HepG2 (cell line): ENCODE measurements around the gene PIGV. TPM values are rescaled to one million over a fixed set of nuclear protein-coding genes. Genes with fewer than 3 reads are reported as not detected.
A peak's percentile ranks its signal among the peaks of the same experiment; 100 is the strongest.

ENCODE experiments used
- DRAP1 ChIP-seq: IDR thresholded peaks from 2 replicates; pipeline ENCODE4 v1.6.1; 2016; ENCODE audit warnings: missing genetic modification reagents, missing compliant biosample characterization
- IKZF1 ChIP-seq: fragments of 450-650 bp; IDR thresholded peaks from 2 replicates; pipeline ENCODE4 v1.7.1; 2016
- MEIS2 ChIP-seq: sonication (generic); formaldehyde crosslinking; IDR thresholded peaks from 2 replicates; pipeline ENCODE4 v1.9.0; 2021; ENCODE audit warnings: mild to moderate bottlenecking, missing genetic modification reagents
- NR0B2 ChIP-seq: sonication (generic); formaldehyde crosslinking; IDR thresholded peaks from 2 replicates; pipeline ENCODE4 v1.4.0; 2020; ENCODE audit warnings: mild to moderate bottlenecking, missing genetic modification reagents
- SRSF4 ChIP-seq: fragments of 200-400 bp; formaldehyde crosslinking; IDR thresholded peaks from one replicate; pipeline ENCODE4 v1.6.1; 2018; ENCODE audit warnings: mild to moderate bottlenecking, low read depth, low read length, moderate library complexity; ENCODE audit not compliant: poor library complexity, severe bottlenecking
- STAG1 ChIP-seq: sonication (generic); formaldehyde crosslinking; IDR thresholded peaks from 2 replicates; pipeline ENCODE4 v1.4.0; 2020; ENCODE audit warnings: missing genetic modification reagents
- TBX2 ChIP-seq: sonication (generic); formaldehyde crosslinking; IDR thresholded peaks from 2 replicates; pipeline ENCODE4 v1.5.0; 2020; ENCODE audit warnings: missing genetic modification reagents, mild to moderate bottlenecking, borderline replicate concordance
- ZBTB21 ChIP-seq: sonication (generic); formaldehyde crosslinking; IDR thresholded peaks from 2 replicates; pipeline ENCODE4 v1.4.0; 2020; ENCODE audit warnings: missing genetic modification reagents
- ZBTB49 ChIP-seq: sonication (generic); formaldehyde crosslinking; IDR thresholded peaks from 2 replicates; pipeline ENCODE4 v1.4.0; 2020; ENCODE audit warnings: missing genetic modification reagents, borderline replicate concordance
- ZHX1 ChIP-seq: sonication (generic); formaldehyde crosslinking; IDR thresholded peaks from 2 replicates; pipeline ENCODE4 v1.8.1; 2022; ENCODE audit warnings: low read depth, mild to moderate bottlenecking, missing genetic modification reagents
- ZNF407 ChIP-seq: sonication (generic); formaldehyde crosslinking; IDR thresholded peaks from one replicate; pipeline ENCODE4 v1.5.1; 2020; ENCODE audit warnings: mild to moderate bottlenecking, missing genetic modification reagents; ENCODE audit errors: not compliant biosample characterization
- ZNF614 ChIP-seq: IDR thresholded peaks from 2 replicates; pipeline ENCODE4 v1.6.1; 2018; ENCODE audit warnings: missing biosample characterization, missing genetic modification reagents, inconsistent platforms, borderline replicate concordance
- ZNF713 ChIP-seq: sonication (generic); formaldehyde crosslinking; IDR thresholded peaks from 2 replicates; pipeline ENCODE4 v1.4.0; 2020; ENCODE audit warnings: mild to moderate bottlenecking, missing genetic modification reagents
- polyA plus RNA-seq, 8 experiments: library from polyadenylated mRNA; depleted of rRNA in 3 of 8; stranded (reverse) in 7 of 8; unstranded in 1 of 8; fragments of >200 nt; fragmentation: Illumina TruSeq in 4 of 8; extraction: Trizol in 4 of 8; gene quantifications; 2 replicates each; pipeline versions ENCODE4 v1.2.1 to v1.2.3, GENCODE V29; 2011 to 2016; ENCODE audit warnings: low read depth in 4 of 8, missing spikeins in 1 of 8, mixed read lengths in 1 of 8; ENCODE audit not compliant: insufficient read depth in 1 of 8
- total RNA-seq, 5 experiments: library from RNA; depleted of rRNA; stranded (reverse); fragments of >200 nt; fragmentation: Illumina TruSeq; extraction: Trizol; gene quantifications; 2 replicates each; pipeline ENCODE4 v1.2.3, GENCODE V29; 2016; ENCODE audit warnings: low read depth in 1 of 5

Gene PIGV
- total and polyA plus RNA-seq, 2 of the 13 experiments (the other 11 are each of a cell fraction or from before 2014, with no cell fraction given) = 13.5 to 22.7 TPM

GRCh38 chr1:26784023-26784871, 3.5 kb upstream of the PIGV start (continued):
- TF ChIP-seq ZNF407 (CRISPR knock-in tag) (no peak), ZBTB49 (CRISPR knock-in tag) (no peak), DRAP1 (no peak), NR0B2 (CRISPR knock-in tag) (no peak), STAG1 (CRISPR knock-in tag) (peak; percentile 13; the same call in 1 of the 2 replicates), ZNF713 (no peak), SRSF4 (no peak), ZBTB21 (no peak), MEIS2 (no peak; the same call in 1 of the 2 replicates), IKZF1 (no peak), TBX2 (CRISPR knock-in tag) (peak; percentile 80), ZHX1 (CRISPR knock-in tag) (0 out of 2 replicates have a peak, but pooled peaks have one; percentile 47), ZNF614 (CRISPR knock-in tag) (peak; percentile 23; the same call in 1 of the 2 replicates)
